Measurements from ENCODE around the gene PTCH1.

- TF ChIP-seq, protein P1, sequence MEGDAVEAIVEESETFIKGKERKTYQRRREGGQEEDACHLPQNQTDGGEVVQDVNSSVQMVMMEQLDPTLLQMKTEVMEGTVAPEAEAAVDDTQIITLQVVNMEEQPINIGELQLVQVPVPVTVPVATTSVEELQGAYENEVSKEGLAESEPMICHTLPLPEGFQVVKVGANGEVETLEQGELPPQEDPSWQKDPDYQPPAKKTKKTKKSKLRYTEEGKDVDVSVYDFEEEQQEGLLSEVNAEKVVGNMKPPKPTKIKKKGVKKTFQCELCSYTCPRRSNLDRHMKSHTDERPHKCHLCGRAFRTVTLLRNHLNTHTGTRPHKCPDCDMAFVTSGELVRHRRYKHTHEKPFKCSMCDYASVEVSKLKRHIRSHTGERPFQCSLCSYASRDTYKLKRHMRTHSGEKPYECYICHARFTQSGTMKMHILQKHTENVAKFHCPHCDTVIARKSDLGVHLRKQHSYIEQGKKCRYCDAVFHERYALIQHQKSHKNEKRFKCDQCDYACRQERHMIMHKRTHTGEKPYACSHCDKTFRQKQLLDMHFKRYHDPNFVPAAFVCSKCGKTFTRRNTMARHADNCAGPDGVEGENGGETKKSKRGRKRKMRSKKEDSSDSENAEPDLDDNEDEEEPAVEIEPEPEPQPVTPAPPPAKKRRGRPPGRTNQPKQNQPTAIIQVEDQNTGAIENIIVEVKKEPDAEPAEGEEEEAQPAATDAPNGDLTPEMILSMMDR (optimal IDR thresholded peaks at IDR 0.05 in 1 of 3, IDR thresholded peaks at IDR 0.05 in 1 of 3, conservative IDR thresholded peaks at IDR 0.05 in 1 of 3; ENCODE audit: extremely low read depth in 1 of 3, insufficient read depth in 2 of 3, low read length in 3 of 3), result no peak
- no peak for TF ChIP-seq EZH2 (IDR thresholded peaks at IDR 0.05; ENCODE audit: low read length)
Measured at GRCh38 chr9:95465115-95465514, 51.7 kb downstream of the PTCH1 start.

All from keratinocyte (primary cell).